ENCODE data around the gene SLC10A7. TPM values are rescaled to one million over a fixed set of nuclear protein-coding genes. Genes with fewer than 3 reads are reported as not detected.
"Not testable (repeated sequence)": the region's sequence is repeated elsewhere in the genome, so short reads cannot be mapped to it uniquely, and the experiment has no call there.

SLC10A7 gene
- total RNA-seq, 1 donor from 2014 or later, result 30.6 TPM

GRCh38 chr4:146359771-146360170 is 162.0 kb downstream of the SLC10A7 start:
- DNase-seq (ENCODE audit: low spot score), result no peak

- DNase-seq (ENCODE audit: low spot score), result not testable (repeated sequence)
Measured at GRCh38 chr4:146350114-146350513, 171.6 kb downstream of the SLC10A7 start.

- no peak for DNase-seq (ENCODE audit: low spot score)
Measured at GRCh38 chr4:146349306-146349705, 172.4 kb downstream of the SLC10A7 start.

- no peak for DNase-seq (ENCODE audit: low spot score)
Measured at GRCh38 chr4:146347822-146348221, 173.9 kb downstream of the SLC10A7 start.

DNA sequence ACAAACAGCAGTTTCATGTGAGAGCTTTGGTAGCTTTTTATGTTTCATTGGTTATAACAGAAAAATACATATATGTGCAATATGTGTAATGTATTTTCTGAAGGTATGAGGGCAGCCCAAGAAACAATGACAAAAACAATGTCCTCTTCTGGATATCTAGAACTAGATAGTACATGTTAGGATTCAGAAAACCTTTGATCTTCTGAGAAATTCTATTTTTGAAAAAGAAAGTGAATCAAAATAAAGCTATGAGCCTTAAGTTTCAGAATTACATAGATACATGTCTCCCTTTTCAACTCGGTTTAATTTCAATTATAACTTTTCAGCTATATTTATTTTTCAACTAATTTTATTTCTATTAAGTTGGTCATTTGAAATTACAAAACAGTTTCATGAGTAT is 175.5 kb downstream of the SLC10A7 start:
- DNase-seq (ENCODE audit: low spot score), result no peak

DNA sequence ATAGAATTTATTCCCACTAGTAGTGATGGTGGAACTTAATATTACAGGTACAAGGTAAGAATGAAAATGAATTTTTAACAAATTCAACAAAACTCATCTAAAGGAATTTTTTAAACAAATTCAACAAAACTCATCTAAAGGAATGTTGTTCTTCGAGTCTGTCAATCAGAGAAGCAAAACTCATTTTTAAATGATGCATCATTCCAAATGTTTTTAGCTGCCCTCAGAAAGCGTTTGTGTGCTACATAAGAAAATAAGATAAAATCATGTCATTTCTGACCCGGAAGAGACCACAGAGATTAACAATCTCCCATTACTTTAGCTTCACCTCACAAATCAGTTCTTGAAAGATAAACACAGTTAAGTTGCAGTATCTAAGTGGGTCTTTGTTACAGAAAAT is 178.0 kb downstream of the SLC10A7 start:
- DNase-seq (ENCODE audit: low spot score), result no peak

DNA sequence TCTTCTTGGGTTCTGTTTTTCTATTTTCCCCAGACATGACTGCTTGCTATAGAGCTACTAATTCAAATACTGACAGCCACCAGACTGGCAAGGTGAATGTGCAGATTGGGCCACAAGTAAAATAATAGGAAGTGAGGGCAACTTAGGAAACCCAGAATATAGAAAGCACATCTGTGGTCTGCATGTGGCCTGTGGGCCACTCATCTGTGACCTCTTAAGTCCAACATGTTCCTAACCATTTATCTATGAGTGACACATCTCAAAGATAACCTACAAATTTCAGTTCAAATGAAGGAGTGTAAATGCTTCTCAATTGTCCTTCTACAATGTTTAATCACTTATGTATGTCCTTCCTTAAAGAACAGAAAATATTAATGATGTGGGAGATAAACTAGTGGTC is 178.5 kb downstream of the SLC10A7 start:
- DNase-seq (ENCODE audit: low spot score), result no peak

DNA sequence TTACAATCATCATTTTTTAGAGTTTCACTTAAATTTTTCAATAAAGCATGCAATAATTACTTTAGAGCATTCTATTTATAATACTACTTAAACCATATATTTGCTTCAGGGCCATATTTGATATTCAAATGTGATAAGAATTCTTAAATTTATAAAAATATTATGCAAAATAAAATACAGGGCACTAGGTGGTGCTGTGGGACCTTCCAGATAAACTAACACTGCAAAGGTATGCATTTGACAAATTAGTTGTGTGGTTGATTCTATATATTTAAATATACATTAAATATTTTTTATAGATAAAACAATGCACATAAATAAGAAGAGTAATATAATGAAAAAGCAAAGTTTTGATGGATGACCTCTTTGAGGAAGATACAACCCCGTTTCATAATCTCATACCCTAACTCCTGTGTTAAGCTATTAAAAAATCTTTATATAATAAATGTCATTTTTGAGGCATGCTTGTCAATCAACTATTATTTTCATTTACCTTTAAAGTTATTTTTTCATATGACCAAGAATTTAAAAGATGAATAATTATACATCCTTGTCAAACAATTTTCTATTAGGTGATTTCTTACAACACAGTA is 179.0 kb downstream of the SLC10A7 start:
- peak; percentile 49 for DNase-seq (ENCODE audit: low spot score)

DNA sequence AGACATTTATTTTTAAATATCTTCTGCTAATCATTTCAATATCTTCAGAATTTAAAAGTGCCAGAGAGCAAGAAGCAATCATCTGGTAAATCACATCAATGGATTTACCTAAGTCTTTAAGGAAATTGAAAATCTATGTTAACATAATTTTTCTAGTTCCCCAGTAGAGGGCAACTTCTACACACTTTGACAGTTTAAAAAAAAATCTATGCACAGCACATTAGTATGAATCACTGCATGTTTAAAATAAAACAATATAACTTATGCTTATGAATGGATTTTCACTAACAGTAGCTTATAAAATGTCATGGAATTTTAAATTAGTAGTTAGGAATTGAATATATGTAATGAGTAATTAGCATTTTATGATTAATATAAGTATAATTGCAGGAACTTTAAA is 180.9 kb downstream of the SLC10A7 start:
- no peak for DNase-seq (ENCODE audit: low spot score)

GRCh38 chr4:146338512-146338911 is 183.2 kb downstream of the SLC10A7 start:
- DNase-seq (ENCODE audit: low spot score), result no peak

- DNase-seq (ENCODE audit: low spot score), result no peak
Measured at GRCh38 chr4:146336410-146336807, 185.3 kb downstream of the SLC10A7 start.

DNA sequence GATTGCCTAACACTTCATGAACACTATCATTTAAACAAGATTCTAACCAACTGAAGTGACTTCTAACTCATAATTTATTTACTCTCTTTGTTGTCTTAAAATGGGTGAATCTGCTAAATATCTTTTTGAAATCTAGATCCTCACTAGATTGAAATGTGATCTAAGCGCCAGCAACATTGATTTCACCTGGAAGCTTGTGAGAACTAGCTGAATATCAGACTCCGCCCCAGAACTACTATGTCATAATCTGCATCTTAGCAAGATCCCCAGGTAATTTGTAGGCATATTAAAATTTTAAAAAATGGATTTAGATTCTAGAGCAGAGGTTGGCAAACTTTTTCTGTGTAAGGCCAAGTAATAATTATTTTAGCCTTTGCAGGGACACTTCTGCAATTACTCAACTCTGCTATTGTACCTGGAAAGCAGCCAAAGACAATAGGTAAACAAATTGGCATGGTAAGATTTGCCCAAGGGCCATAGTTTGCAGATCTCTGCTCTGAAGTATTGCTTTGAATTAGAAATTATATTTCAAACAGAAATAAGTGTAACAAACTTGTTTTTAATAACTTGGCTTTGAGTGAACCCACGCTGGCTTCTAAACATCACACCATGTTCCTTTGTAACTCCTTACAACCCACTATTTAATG is 185.9 kb downstream of the SLC10A7 start:
- DNase-seq (ENCODE audit: low spot score), result no peak

- DNase-seq (ENCODE audit: low spot score), result no peak
Measured at GRCh38 chr4:146334862-146335449, 186.8 kb downstream of the SLC10A7 start.

DNA sequence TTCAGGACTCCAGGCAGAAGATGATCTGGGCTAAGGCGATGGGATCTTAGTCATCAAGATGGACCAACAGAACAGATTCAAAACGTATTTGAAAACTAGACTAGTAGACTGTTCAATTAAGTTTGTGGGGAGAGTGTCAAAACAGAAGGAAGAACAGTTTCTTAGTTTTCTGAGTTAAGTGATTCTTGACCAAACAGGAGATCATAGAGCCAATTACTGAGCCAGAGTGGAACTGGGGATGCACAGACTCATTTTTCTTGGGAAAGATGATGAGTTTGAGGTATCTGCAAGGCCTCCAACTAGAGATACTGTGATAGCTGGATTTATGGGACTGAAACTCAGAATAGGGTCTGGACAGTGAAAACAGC is 187.9 kb downstream of the SLC10A7 start:
- peak; percentile 39 for DNase-seq (ENCODE audit: low spot score)

- peak; percentile 91 for DNase-seq (ENCODE audit: low spot score)
Measured at GRCh38 chr4:146333187-146333894, 188.4 kb downstream of the SLC10A7 start.

DNA sequence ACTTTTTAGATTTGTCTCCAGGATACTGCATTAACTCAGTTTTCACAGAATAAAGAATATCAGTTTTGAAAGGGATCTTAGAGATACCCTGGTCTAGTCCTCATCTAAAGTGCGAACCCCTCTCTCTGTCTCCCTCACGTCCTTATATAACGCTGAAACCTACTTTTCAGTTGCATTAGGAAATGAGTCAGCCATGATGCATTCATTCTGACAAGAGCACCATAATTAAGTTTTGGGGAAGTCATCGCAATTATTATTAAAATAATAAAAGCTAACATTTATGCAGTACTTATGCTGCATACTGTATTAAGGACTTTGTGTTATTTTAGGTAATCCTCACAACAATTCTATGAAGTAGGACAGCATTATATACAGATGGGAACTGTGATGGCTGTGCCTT is 191.3 kb downstream of the SLC10A7 start:
- no peak for DNase-seq (ENCODE audit: low spot score)

GRCh38 chr4:146329050-146329716 is 192.6 kb downstream of the SLC10A7 start:
- DNase-seq (ENCODE audit: low spot score), result no peak

GRCh38 chr4:146327859-146328650 is 193.7 kb downstream of the SLC10A7 start:
- DNase-seq (ENCODE audit: low spot score), result no peak

- DNase-seq (ENCODE audit: low spot score), result no peak
Measured at GRCh38 chr4:146318894-146319293, 202.8 kb downstream of the SLC10A7 start.

DNA sequence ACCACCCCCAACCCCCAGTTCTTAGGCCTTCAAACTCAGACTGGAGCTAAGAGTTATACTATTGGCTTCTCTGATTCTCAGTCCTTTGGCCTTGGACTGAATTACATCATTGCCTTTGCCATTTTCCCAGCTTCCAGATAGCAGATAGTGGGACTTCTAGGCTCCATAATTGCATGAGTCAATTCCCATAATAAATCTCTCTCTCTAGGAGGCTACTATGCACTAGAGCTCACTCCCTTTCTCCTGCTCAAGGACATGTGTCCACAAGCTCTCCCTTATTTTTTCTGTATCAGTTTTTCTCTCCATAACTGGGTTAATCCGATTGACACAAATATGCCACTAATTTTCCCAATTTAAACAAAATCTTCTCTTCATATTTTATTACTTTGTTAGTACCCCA is 204.0 kb downstream of the SLC10A7 start:
- no peak for DNase-seq (ENCODE audit: low spot score)

- DNase-seq (ENCODE audit: low spot score), result no peak
Measured at GRCh38 chr4:146315184-146315583, 206.6 kb downstream of the SLC10A7 start.

All from umbilical cord (tissue), 2 donors.